Mesothelial cell of epicardium (in vitro differentiated cells): ENCODE results near the gene PLCXD1. TPM values are rescaled to one million over a fixed set of nuclear protein-coding genes. Genes with fewer than 3 reads are reported as not detected.
"Not testable (repeated sequence)": the region's sequence is repeated elsewhere in the genome, so short reads cannot be mapped to it uniquely, and the experiment has no call there.

Source experiments
- DNase-seq, 2 experiments: peaks; one replicate each; pipeline ENCODE4 v3.0.0; 2021; ENCODE audit warnings: low spot score in 2 of 2; ENCODE audit not compliant: unreplicated experiment in 2 of 2
- H3K27ac Mint-ChIP-seq: 2 replicates; pipeline ENCODE4 v1.8.0; 2021; ENCODE audit warnings: mixed read lengths
- H3K27me3 Mint-ChIP-seq: 2 replicates; pipeline ENCODE4 v1.8.0; 2021; ENCODE audit warnings: low read depth, mixed read lengths
- H3K36me3 Mint-ChIP-seq: 2 replicates; pipeline ENCODE4 v1.8.0; 2021; ENCODE audit warnings: mixed read lengths
- H3K4me1 Mint-ChIP-seq: 2 replicates; pipeline ENCODE4 v1.8.0; 2021; ENCODE audit warnings: mixed read lengths
- H3K4me3 Mint-ChIP-seq: 2 replicates; pipeline ENCODE4 v1.8.0; 2021; ENCODE audit warnings: mild to moderate bottlenecking, moderate library complexity, mixed read lengths
- H3K9me3 Mint-ChIP-seq: 2 replicates; pipeline ENCODE4 v1.8.0; 2021; ENCODE audit warnings: mixed read lengths
- CTCF ChIP-seq: fragments of 200-600 bp; sonication (generic); IDR thresholded peaks from one replicate; pipeline ENCODE4 v1.5.0; 2021; ENCODE audit warnings: antibody characterized with exemption; ENCODE audit not compliant: unreplicated experiment
- total RNA-seq: library from RNA; stranded (reverse); gene quantifications from 3 replicates; pipeline ENCODE4 v1.2.1, GENCODE V29; 2021

Gene PLCXD1
- total RNA-seq, 1 donor from 2014 or later = 35.0 TPM

GRCh38 chrX:329291-329910, 48.2 kb downstream of the PLCXD1 start:
- no peak for DNase-seq
- no peak overlapping the region for H3K4me3 Mint-ChIP-seq
- no peaks in the 10 kb centered on the region for H3K36me3 Mint-ChIP-seq
- H3K4me1 Mint-ChIP-seq = peaks cover 2% of the 10 kb centered on the region
- no peaks in the 10 kb centered on the region for H3K9me3 Mint-ChIP-seq
- no peak for TF ChIP-seq CTCF
- H3K27ac Mint-ChIP-seq = no peak overlapping the region
- H3K27me3 Mint-ChIP-seq = no peaks in the 10 kb centered on the region

- not testable (repeated sequence) for H3K36me3 Mint-ChIP-seq, H3K27me3 Mint-ChIP-seq, H3K4me3 Mint-ChIP-seq, H3K27ac Mint-ChIP-seq, H3K4me1 Mint-ChIP-seq, H3K9me3 Mint-ChIP-seq
- DNase-seq = peak in 1 of 2 experiments; percentile 15
Observed at GRCh38 chrX:330141-330725, 49.1 kb downstream of the PLCXD1 start.

GRCh38 chrX:330726-331150, 49.6 kb downstream of the PLCXD1 start:
- TF ChIP-seq CTCF = no peak
- Mint-ChIP-seq H3K4me1 (no peaks in the 10 kb centered on the region), H3K9me3 (no peaks in the 10 kb centered on the region), H3K27ac (no peak overlapping the region), H3K27me3 (no peaks in the 10 kb centered on the region), H3K36me3 (peaks cover 9% of the 10 kb centered on the region), H3K4me3 (no peak overlapping the region)
- DNase-seq = no peak

- TF ChIP-seq CTCF = no peak
- Mint-ChIP-seq H3K27ac (no peak overlapping the region), H3K9me3 (peaks cover 2% of the 10 kb centered on the region), H3K36me3 (peaks cover 12% of the 10 kb centered on the region), H3K4me1 (no peaks in the 10 kb centered on the region), H3K27me3 (no peaks in the 10 kb centered on the region), H3K4me3 (peak overlapping the region; percentile 15)
- no peak for DNase-seq
Observed at GRCh38 chrX:331151-331824, 50.1 kb downstream of the PLCXD1 start.

GRCh38 chrX:331825-332495, 50.8 kb downstream of the PLCXD1 start:
- peak in 1 of 2 experiments; percentile 13 for DNase-seq
- H3K27me3 Mint-ChIP-seq = no peaks in the 10 kb centered on the region
- H3K36me3 Mint-ChIP-seq = peaks cover 19% of the 10 kb centered on the region
- H3K4me3 Mint-ChIP-seq = peak overlapping the region; percentile 15
- H3K27ac Mint-ChIP-seq = no peak overlapping the region
- peaks cover 6% of the 10 kb centered on the region for H3K9me3 Mint-ChIP-seq
- H3K4me1 Mint-ChIP-seq = no peaks in the 10 kb centered on the region
- TF ChIP-seq CTCF = no peak

- no peak for TF ChIP-seq CTCF
- H3K27ac Mint-ChIP-seq = no peak overlapping the region
- no peaks in the 10 kb centered on the region for H3K27me3 Mint-ChIP-seq
- no peak for DNase-seq
- peaks cover 6% of the 10 kb centered on the region for H3K9me3 Mint-ChIP-seq
- H3K4me1 Mint-ChIP-seq = no peaks in the 10 kb centered on the region
- peaks cover 24% of the 10 kb centered on the region for H3K36me3 Mint-ChIP-seq
- no peak overlapping the region for H3K4me3 Mint-ChIP-seq
Observed at GRCh38 chrX:332496-332860, 51.3 kb downstream of the PLCXD1 start.
